Left ventricle myocardium superior (tissue), 1 donor: ENCODE results near the gene CENPO. TPM values are rescaled to one million over a fixed set of nuclear protein-coding genes. Genes with fewer than 3 reads are reported as not detected.
"Not testable (repeated sequence)": the region's sequence is repeated elsewhere in the genome, so short reads cannot be mapped to it uniquely, and the experiment has no call there.

ENCODE experiments used
- ATAC-seq: fragments of 200-7000 bp; cut with Tn5 transposase; one replicate; pipeline ENCODE4 v1.9.1; 2020; ENCODE audit warnings: mild to moderate bottlenecking, moderate library complexity
- DNase-seq: peaks from one replicate; pipeline ENCODE4 v3.0.0-alpha.2; 2020
- intact Hi-C: fragments of 100-400 bp; cut with micrococcal nuclease; formaldehyde crosslinking; loops from one replicate; pipeline ENCODE4 v1.11.0; 2022
- total RNA-seq: library from RNA; stranded (reverse); fragmentation: NEBNext Ultra II Directional; extraction: Animal tissue kit (Norgen Biotek cat#: 25700); gene quantifications from one replicate; pipeline ENCODE4 v1.2.1, GENCODE V29; 2021
- donor health status: DM: no; HTN: yes; CAD: no; lungs with severe emphysema.

CENPO gene
- total RNA-seq, 1 donor from 2014 or later = 2.2 TPM

GRCh38 chr2:24832931-24833701, 39.9 kb downstream of the CENPO start:
- no peak for ATAC-seq
- intact Hi-C loops = no loop called here
- no peak for DNase-seq

- DNase-seq (no peak), ATAC-seq (no peak)
- intact Hi-C loops = no loop called here
Measured at GRCh38 chr2:24833821-24834732, 40.9 kb downstream of the CENPO start.

- no peak for ATAC-seq
- intact Hi-C loops = no loop called here
- no peak for DNase-seq
Measured at GRCh38 chr2:24834733-24835395, 41.6 kb downstream of the CENPO start.

- intact Hi-C loops, DNase-seq, ATAC-seq: not testable (repeated sequence)
Measured at GRCh38 chr2:24835411-24835810, 42.2 kb downstream of the CENPO start.

- DNase-seq = no peak
- intact Hi-C loops = no loop called here
- no peak for ATAC-seq
Measured at GRCh38 chr2:24836206-24836605, 43.0 kb downstream of the CENPO start.

- ATAC-seq (no peak), DNase-seq (no peak)
- intact Hi-C loops = no loop called here
Measured at GRCh38 chr2:24836706-24837105, 43.5 kb downstream of the CENPO start.

- DNase-seq (no peak), ATAC-seq (no peak)
- intact Hi-C loops = no loop called here
Measured at GRCh38 chr2:24837996-24838513, 44.8 kb downstream of the CENPO start.

GRCh38 chr2:24838541-24838940, 45.3 kb downstream of the CENPO start:
- intact Hi-C loops = no loop called here
- ATAC-seq = no peak
- no peak for DNase-seq

GRCh38 chr2:24839729-24840128, 46.5 kb downstream of the CENPO start:
- DNase-seq (no peak), ATAC-seq (no peak)
- intact Hi-C loops = no loop called here

GRCh38 chr2:24840164-24840869, 47.1 kb downstream of the CENPO start:
- intact Hi-C loops = no loop called here
- no peak for ATAC-seq
- no peak for DNase-seq

- DNase-seq (no peak), ATAC-seq (no peak)
- intact Hi-C loops = no loop called here
Measured at GRCh38 chr2:24840962-24841945, 48.0 kb downstream of the CENPO start.

GRCh38 chr2:24842081-24843050, 49.1 kb downstream of the CENPO start:
- no peak for DNase-seq

GRCh38 chr2:24843330-24843860, 50.2 kb downstream of the CENPO start:
- DNase-seq (no peak), ATAC-seq (no peak)
- intact Hi-C loops = no loop called here

More at GRCh38 chr2:24842081-24843050, 49.1 kb downstream of the CENPO start:
- no peak for ATAC-seq
- intact Hi-C loops = no loop called here

- ATAC-seq = no peak
- intact Hi-C loops = no loop called here
- no peak for DNase-seq
Measured at GRCh38 chr2:24844023-24844685, 50.9 kb downstream of the CENPO start.

GRCh38 chr2:24845691-24846090, 52.5 kb downstream of the CENPO start:
- intact Hi-C loops = no loop called here
- no peak for DNase-seq
- ATAC-seq = no peak

- DNase-seq (no peak), ATAC-seq (peak; percentile 7)
- intact Hi-C loops = no loop called here
Measured at GRCh38 chr2:24850944-24851343, 57.7 kb downstream of the CENPO start.
